Fibroblast of the conjunctiva (primary cell): Measurements from ENCODE around the gene TMEM89.
A peak's percentile ranks its signal among the peaks of the same experiment; 100 is the strongest.

ENCODE experiments used
- DNase-seq: peaks from one replicate; pipeline ENCODE4 v3.0.0-alpha.2; 2010; ENCODE audit warnings: low read depth

Gene TMEM89

GRCh38 chr3:48641396-48641795 lies 19.8 kb upstream of the TMEM89 start:
- DNase-seq = no peak

GRCh38 chr3:48639944-48640606 lies 18.5 kb upstream of the TMEM89 start:
- DNase-seq = no peak

- DNase-seq = no peak
Measured at GRCh38 chr3:48637305-48637704, 15.7 kb upstream of the TMEM89 start.

GRCh38 chr3:48636149-48636655 lies 14.6 kb upstream of the TMEM89 start:
- DNase-seq = no peak

GRCh38 chr3:48635222-48636021 lies 13.9 kb upstream of the TMEM89 start, which contains the start of gene SLC26A6:
SLC26A6 (minus strand) TSS chr3:48635461; CDS start chr3:48635393, 68 bp downstream.
- DNase-seq = peak; percentile 92

GRCh38 chr3:48634661-48635221 lies 13.2 kb upstream of the TMEM89 start:
- DNase-seq = peak; percentile 27

- DNase-seq = no peak
Measured at GRCh38 chr3:48633743-48634142, 12.2 kb upstream of the TMEM89 start.

- DNase-seq = no peak
Measured at GRCh38 chr3:48633256-48633655, 11.7 kb upstream of the TMEM89 start.

- DNase-seq = no peak
Measured at GRCh38 chr3:48631516-48632448, 10.2 kb upstream of the TMEM89 start.

- no peak for DNase-seq
Measured at GRCh38 chr3:48630833-48631232, 9.3 kb upstream of the TMEM89 start.

- DNase-seq = no peak
Measured at GRCh38 chr3:48630407-48630806, 8.8 kb upstream of the TMEM89 start.

GRCh38 chr3:48629894-48630293 lies 8.3 kb upstream of the TMEM89 start:
- no peak for DNase-seq

- no peak for DNase-seq
Measured at GRCh38 chr3:48628277-48629017, 6.9 kb upstream of the TMEM89 start.

GRCh38 chr3:48625600-48625999 lies 4.0 kb upstream of the TMEM89 start:
- DNase-seq = no peak

- no peak for DNase-seq
Measured at GRCh38 chr3:48624767-48625166, 3.2 kb upstream of the TMEM89 start.

GRCh38 chr3:48623851-48624547 lies 2.4 kb upstream of the TMEM89 start:
- DNase-seq = no peak

- no peak for DNase-seq
Measured at GRCh38 chr3:48619541-48620524, 1.7 kb downstream of the TMEM89 start.

GRCh38 chr3:48617559-48617958 lies 4.0 kb downstream of the TMEM89 start:
- no peak for DNase-seq

- peak; percentile 66 for DNase-seq
Measured at GRCh38 chr3:48614044-48614443, 7.5 kb downstream of the TMEM89 start.
